ENCODE measurements around the gene PPM1M.

PPM1M gene

GRCh38 chr3:52256622-52257021, 11.1 kb downstream of the PPM1M start:
- no peak for DNase-seq (ENCODE audit: low spot score)
- TF ChIP-seq CTCF (IDR thresholded peaks at IDR 0.05; ENCODE audit: borderline replicate concordance, control extremely low read depth, extremely low read depth, insufficient read depth, missing control alignments) = no peak
- in situ Hi-C loops (cut with MboI; ENCODE audit: low sequenced_read_pairs, unreplicated experiment) = no loop called here

- DNase-seq (ENCODE audit: low spot score) = no peak
- no peak for TF ChIP-seq CTCF (IDR thresholded peaks at IDR 0.05; ENCODE audit: borderline replicate concordance, control extremely low read depth, extremely low read depth, insufficient read depth, missing control alignments)
- in situ Hi-C loops (cut with MboI; ENCODE audit: low sequenced_read_pairs, unreplicated experiment) = no loop called here
These were observed 12.4 kb downstream of the PPM1M start for GRCh38 chr3:52257911-52258310.

DNA sequence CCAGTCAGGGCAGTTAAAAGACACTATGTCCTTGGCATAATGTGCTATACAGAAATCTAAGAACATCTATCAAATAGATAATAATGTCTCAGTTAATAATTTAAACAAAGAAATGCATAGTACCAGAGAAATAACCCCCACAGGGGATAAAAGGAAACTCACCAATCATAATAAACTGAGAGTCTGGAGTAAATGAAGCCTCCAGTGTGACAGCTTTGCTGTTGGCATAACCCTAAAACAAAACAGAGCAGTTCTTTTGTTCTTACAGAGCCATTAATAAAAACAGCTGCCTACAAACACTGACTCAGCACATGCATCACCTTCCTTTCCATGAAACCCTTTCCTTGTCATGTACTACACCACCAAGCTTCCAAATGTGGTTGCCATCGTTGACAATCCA, 13.5 kb downstream of the PPM1M start:
- TF ChIP-seq CTCF (IDR thresholded peaks at IDR 0.05; ENCODE audit: borderline replicate concordance, control extremely low read depth, extremely low read depth, insufficient read depth, missing control alignments) = no peak
- DNase-seq (ENCODE audit: low spot score) = no peak
- in situ Hi-C loops (cut with MboI; ENCODE audit: low sequenced_read_pairs, unreplicated experiment) = no loop called here

DNA sequence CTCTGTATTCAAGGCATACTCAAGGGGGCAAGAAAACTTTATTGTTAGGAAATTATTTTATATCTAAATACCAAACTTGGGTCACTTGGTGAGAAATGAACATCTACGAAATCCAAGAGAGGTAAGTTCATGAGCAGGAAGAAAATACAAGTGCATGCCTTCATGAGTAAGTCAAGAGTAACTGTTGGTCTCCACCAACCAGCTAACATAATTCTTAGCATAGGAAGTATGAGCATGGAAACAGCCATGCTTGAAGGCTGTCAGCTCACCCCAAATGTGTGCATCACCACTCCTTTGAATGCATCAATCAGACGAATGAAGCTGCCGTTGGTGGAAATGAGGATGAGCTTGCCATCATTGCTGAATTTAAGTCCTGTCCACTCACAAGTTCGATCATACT, 13.9 kb downstream of the PPM1M start:
- in situ Hi-C loops (cut with MboI; ENCODE audit: low sequenced_read_pairs, unreplicated experiment) = no loop called here
- DNase-seq (ENCODE audit: low spot score) = no peak
- TF ChIP-seq CTCF (IDR thresholded peaks at IDR 0.05; ENCODE audit: borderline replicate concordance, control extremely low read depth, extremely low read depth, insufficient read depth, missing control alignments) = no peak

DNA sequence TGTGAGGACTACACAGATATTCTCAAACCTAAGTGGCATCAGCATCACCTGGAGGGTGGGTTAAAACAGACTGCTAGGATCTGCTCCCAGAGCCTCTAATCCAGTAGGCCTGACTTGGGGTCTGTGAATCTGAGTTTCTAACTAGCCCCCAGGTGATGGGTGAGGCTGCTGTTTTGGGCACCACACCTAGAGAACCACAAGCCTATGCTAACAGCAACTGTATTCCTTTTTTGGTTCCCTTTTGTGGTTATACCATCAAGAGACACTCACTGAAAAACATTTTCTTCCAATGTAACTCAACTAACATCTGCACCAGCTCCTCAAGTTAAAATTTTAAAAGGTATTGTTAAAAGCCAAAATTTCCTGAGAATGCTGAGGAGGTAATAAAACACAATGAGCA, 16.9 kb downstream of the PPM1M start:
- no peak for DNase-seq (ENCODE audit: low spot score)
- no peak for TF ChIP-seq CTCF (IDR thresholded peaks at IDR 0.05; ENCODE audit: borderline replicate concordance, control extremely low read depth, extremely low read depth, insufficient read depth, missing control alignments)
- in situ Hi-C loops (cut with MboI; ENCODE audit: low sequenced_read_pairs, unreplicated experiment) = no loop called here

DNA sequence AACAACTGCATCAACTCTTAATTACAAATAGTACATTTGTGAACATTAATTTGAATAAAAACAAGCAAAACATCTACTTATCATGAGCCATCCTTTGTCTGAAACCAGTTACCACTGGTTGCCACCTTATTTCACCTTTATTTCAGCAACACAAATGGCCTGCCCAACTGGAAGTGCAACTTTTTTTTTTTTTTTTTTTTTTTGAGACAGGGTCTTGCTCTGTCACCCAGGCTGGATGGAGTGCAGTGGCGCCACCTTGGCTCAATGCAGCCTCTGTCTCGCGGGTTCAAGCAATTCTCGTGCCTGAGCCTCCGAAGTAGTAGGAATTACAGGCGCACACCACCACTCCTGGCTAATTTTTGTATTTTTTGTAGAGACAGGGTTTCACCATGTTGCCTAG, 19.8 kb downstream of the PPM1M start:
- in situ Hi-C loops (cut with MboI; ENCODE audit: low sequenced_read_pairs, unreplicated experiment) = no loop called here
- TF ChIP-seq CTCF (IDR thresholded peaks at IDR 0.05; ENCODE audit: borderline replicate concordance, control extremely low read depth, extremely low read depth, insufficient read depth, missing control alignments) = no peak
- no peak for DNase-seq (ENCODE audit: low spot score)

GRCh38 chr3:52268036-52268435, 22.5 kb downstream of the PPM1M start:
- DNase-seq (ENCODE audit: low spot score) = no peak
- no peak for TF ChIP-seq CTCF (IDR thresholded peaks at IDR 0.05; ENCODE audit: borderline replicate concordance, control extremely low read depth, extremely low read depth, insufficient read depth, missing control alignments)
- in situ Hi-C loops (cut with MboI; ENCODE audit: low sequenced_read_pairs, unreplicated experiment) = no loop called here

Measured in GM13976 (cell line).